Common myeloid progenitor, CD34-positive (primary cell): Measurements from ENCODE around the gene MTHFD2.

Experiments
- CTCF ChIA-PET: fragments of 350-600 bp; sonication (Branson Sonifier 250); formaldehyde crosslinking; loops from one replicate; lab custom pipeline; 2021; ENCODE audit warnings: antibody characterized with exemption; lab: Charles Lee
- POLR2A ChIA-PET: fragments of 350-600 bp; sonication (Branson Sonifier 250); formaldehyde crosslinking; loops from one replicate; lab custom pipeline; 2021; ENCODE audit warnings: antibody characterized with exemption; lab: Charles Lee
- DNase-seq, 3 donors: peaks; one replicate each; pipeline versions ENCODE4 v3.0.0 to v3.0.0-alpha.2; 2013
- H3K27ac ChIP-seq, 2 experiments: 1 replicate in 1 of 2; 2 replicates in 1 of 2; pipeline ENCODE4 v1.7.0; 2013; ENCODE audit warnings: inconsistent platforms in 2 of 2, low read length in 2 of 2, mild to moderate bottlenecking in 2 of 2, low read depth in 1 of 2, moderate library complexity in 1 of 2; ENCODE audit not compliant: severe bottlenecking in 2 of 2, insufficient read depth in 1 of 2, poor library complexity in 1 of 2
- H3K27me3 ChIP-seq, 5 experiments: replicated peaks in 2 of 5; 1 replicate in 3 of 5; 2 replicates in 2 of 5; pipeline versions ENCODE4 v1.6.1 to v1.7.0; 2013; ENCODE audit warnings: low read length in 4 of 5, mild to moderate bottlenecking in 2 of 5, moderate library complexity in 2 of 5, inconsistent platforms in 1 of 5; ENCODE audit not compliant: insufficient read depth in 5 of 5, control insufficient read depth in 4 of 5
- H3K36me3 ChIP-seq, 4 experiments: 1 replicate in 2 of 4; 2 replicates in 2 of 4; pipeline versions ENCODE4 v1.6.1 to v1.7.0; 2013; ENCODE audit warnings: low read length in 3 of 4, control low read depth in 1 of 4, mild to moderate bottlenecking in 1 of 4; ENCODE audit not compliant: control insufficient read depth in 4 of 4, insufficient read depth in 4 of 4
- H3K4me1 ChIP-seq, 4 experiments: 1 replicate in 3 of 4; 2 replicates in 1 of 4; pipeline versions ENCODE4 v1.6.1 to v1.7.1; 2013; ENCODE audit warnings: low read length in 3 of 4, mild to moderate bottlenecking in 3 of 4, control low read depth in 1 of 4, inconsistent platforms in 1 of 4, moderate library complexity in 1 of 4; ENCODE audit not compliant: control insufficient read depth in 4 of 4, insufficient read depth in 4 of 4; ENCODE audit errors: control extremely low read depth in 1 of 4
- H3K4me3 ChIP-seq, 7 experiments: 1 replicate in 4 of 7; 2 replicates in 3 of 7; pipeline versions ENCODE4 v1.5.1 to v1.7.0; 2013; ENCODE audit warnings: mild to moderate bottlenecking in 7 of 7, low read length in 6 of 7, moderate library complexity in 6 of 7, inconsistent platforms in 2 of 7, low read depth in 2 of 7, control low read depth in 1 of 7; ENCODE audit not compliant: insufficient read depth in 4 of 7, control insufficient read depth in 1 of 7; ENCODE audit errors: extremely low read depth in 1 of 7
- H3K9me3 ChIP-seq, 5 experiments: 1 replicate in 4 of 5; 2 replicates in 1 of 5; pipeline versions ENCODE4 v1.6.1 to v1.7.1; 2013; ENCODE audit warnings: low read length in 4 of 5, mild to moderate bottlenecking in 2 of 5, inconsistent platforms in 1 of 5, low read depth in 1 of 5, moderate library complexity in 1 of 5; ENCODE audit not compliant: control insufficient read depth in 4 of 5, insufficient read depth in 2 of 5; ENCODE audit errors: control extremely low read depth in 1 of 5
- WGBS: methylation state at CpG from one replicate; pipeline ENCODE4 v1.1.5; 2013; ENCODE audit not compliant: insufficient coverage; 5-methylcytosine and 5-hydroxymethylcytosine counted together

Gene MTHFD2

DNA sequence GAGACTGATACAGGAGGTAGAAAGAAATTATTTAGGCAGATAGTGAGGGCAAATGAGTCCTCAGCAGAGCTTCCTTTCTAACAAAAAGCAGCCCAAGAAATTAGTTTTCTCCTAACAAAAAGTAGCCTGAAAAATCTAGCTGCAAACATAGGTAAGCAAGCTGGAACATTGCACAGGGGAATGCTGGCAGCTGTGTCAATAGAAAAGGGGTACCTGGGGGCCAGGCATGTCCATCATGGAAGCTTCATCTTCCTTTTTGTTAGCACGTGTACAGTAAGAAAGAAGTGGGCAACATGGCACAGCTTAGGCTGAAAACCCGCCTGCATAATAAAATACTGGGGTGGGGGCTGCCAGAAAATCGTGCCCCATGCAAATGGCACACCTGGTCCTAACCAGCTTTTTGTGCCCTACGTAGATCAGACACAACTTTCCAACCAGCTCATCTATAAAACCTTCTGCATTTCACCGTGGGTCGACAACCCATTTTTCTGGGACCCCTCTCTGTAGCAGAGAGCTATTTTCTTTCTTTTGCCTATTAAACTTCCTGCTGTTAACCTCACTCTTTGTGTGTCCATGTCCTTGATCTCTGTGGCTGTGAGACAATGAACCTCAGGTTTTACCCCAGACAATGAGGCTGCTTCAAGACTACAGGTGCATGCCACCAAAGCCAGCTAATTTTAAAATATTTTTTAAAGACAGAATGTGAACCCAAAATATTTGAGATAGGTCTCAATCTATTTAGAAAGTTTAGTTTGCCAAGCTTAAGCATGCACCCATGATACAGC, 6.6 kb upstream of the MTHFD2 start:
- Histone ChIP-seq H3K27ac (no peak overlapping the region), H3K4me1 (peaks cover 0 to 10% (median under 1%) of the 10 kb centered on the region in 4 experiments), H3K4me3 (no peak overlapping the region), H3K36me3 (no peaks in the 10 kb centered on the region), H3K9me3 (no peaks in the 10 kb centered on the region), H3K27me3 (no peaks in the 10 kb centered on the region)
- CTCF ChIA-PET = interaction anchor here (0.6 to 1.7 kb wide), 7 partner anchors 8 to 1483 kb away, joined by 3 to 5 read pairs (median 3); partner anchors contain the start of gene MOB1A
- no peak for DNase-seq
- 91% methylated on average over 6 of the region's 6 CpGs for WGBS
- POLR2A ChIA-PET = interaction anchor here (0.5 kb wide), 1 partner anchor 1912 kb away, joined by 3 read pairs; no protein-coding TSS in a partner anchor

DNA sequence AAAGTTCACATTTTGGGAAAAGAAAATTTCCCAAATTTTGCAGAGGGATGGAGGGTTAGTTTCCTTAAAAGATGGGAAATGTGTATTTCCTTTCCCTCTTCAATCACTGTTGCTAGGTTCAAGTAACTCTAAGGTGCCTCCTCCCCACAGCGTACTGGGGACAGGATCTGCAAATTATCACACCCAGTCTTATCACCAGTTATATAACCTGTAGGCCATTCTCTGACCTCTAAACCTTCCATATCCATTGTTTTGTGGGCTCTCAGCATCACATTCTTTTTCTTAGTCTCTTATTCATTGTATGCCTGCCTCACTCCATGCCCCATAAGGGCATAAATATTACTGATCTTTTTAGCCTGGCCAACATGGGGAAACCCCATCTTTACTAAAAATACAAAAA, 3.6 kb upstream of the MTHFD2 start:
- ChIA-PET POLR2A (no interaction called here), CTCF (no interaction called here)
- Histone ChIP-seq H3K36me3 (peaks cover 0 to under 1% (median 0%) of the 10 kb centered on the region in 4 experiments), H3K9me3 (no peaks in the 10 kb centered on the region), H3K27ac (no peak overlapping the region), H3K27me3 (no peaks in the 10 kb centered on the region), H3K4me1 (peaks cover 0 to 15% (median 10%) of the 10 kb centered on the region in 4 experiments), H3K4me3 (no peak overlapping the region)
- WGBS = 100% methylated on average over 1 of the region's 1 CpG
- DNase-seq = no peak

DNA sequence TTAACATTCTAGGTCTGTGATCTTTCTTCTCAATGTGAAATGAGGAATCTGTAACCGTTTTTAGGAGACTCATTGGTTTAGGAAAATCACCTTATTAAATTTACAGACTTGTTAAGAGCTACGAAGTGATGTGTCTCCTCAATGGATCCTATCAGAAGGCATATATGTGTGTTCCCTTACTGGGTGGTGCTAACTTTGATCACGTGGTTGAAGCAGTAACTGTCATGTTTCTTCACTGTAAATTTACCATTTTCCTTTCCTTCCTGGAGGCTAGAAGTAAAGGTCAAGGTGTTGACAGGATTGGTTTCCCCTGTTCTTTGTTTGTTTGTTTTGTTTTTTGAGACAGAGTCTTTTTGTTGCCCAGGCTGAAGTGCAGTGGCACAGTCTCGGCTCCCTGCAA, 1.4 kb upstream of the MTHFD2 start:
- 93% methylated on average over 3 of the region's 4 CpGs for WGBS
- H3K27me3 ChIP-seq = no peaks in the 10 kb centered on the region
- no peak for DNase-seq
- ChIA-PET CTCF (interaction anchor here (1.0 to 1.9 kb wide), 8 partner anchors 9 to 243 kb away, joined by 3 to 5 read pairs (median 4); partner anchors contain the start of gene MOB1A), POLR2A (no interaction called here)
- peaks cover 0 to 35% (median 21%) of the 10 kb centered on the region in 4 experiments for H3K4me1 ChIP-seq
- peaks cover 0 to 8% (median 0%) of the 10 kb centered on the region in 4 experiments for H3K36me3 ChIP-seq
- H3K4me3 ChIP-seq = no peak overlapping the region
- no peaks in the 10 kb centered on the region for H3K9me3 ChIP-seq
- H3K27ac ChIP-seq = no peak overlapping the region

DNA sequence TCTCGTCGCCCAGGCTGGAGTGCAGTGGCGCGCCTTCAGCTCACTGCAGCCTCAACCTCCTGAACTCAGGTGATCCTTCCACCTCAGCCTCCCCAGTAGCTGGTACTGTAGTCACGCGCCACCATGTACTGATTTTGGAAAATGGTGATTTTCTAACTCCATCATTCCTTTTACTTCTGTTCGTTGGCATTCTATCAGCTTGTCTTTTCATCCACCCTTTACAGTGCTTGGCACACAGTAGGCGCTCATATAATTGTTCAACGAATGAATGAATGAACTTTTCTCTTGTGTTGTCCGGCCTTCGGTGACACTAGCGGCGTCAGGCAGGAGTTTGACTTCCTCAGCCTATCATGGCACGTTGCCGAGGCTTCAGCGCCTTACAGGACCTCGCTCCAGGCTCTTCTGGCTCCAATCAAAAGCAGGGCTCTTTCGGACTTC, 373 bp upstream of the MTHFD2 start:
- Histone ChIP-seq H3K4me1 (peaks cover 0 to 35% (median 21%) of the 10 kb centered on the region in 4 experiments), H3K36me3 (peaks cover 0 to 8% (median 0%) of the 10 kb centered on the region in 4 experiments), H3K9me3 (no peaks in the 10 kb centered on the region), H3K4me3 (peak overlapping the region in 5 of 7 experiments; percentile 21 to 96 (median 87)), H3K27me3 (no peaks in the 10 kb centered on the region), H3K27ac (peak overlapping the region in 1 of 2 experiments; percentile 94)
- ChIA-PET CTCF (interaction anchor here (0.7 to 4.2 kb wide), 7 partner anchors 18 to 127 kb away, joined by 3 to 39 read pairs (median 3); partner anchors contain the start of gene MOB1A), POLR2A (interaction anchor here (0.7 to 2.1 kb wide), 3 partner anchors 11 to 20 kb away, joined by 3 to 12 read pairs (median 8); partner anchors contain the start of gene MOB1A)
- WGBS = 33% methylated on average over 15 of the region's 18 CpGs
- no peak for DNase-seq

DNA sequence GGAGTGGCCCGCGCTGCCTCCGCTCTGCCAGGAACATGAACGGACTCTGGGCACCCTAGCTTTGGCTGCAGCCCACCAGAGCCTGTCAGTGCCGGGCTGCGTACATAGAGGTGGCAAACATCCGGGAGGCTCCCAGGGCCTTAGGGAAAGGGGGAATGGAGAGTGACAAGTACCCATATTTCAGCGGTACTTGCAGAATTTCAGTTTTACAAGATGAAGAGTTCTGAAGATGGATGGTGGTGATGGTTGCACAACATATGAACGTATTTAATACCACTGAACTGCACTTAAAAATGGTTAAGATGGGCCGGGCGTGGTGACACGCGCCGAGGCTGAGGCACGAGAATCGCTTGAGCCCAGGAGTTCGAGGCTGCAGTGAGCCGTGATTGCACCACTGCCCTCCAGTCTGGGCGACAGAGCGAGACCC, 873 bp downstream of the MTHFD2 start:
- peaks cover 0 to 12% (median 1%) of the 10 kb centered on the region in 4 experiments for H3K36me3 ChIP-seq
- peaks cover 0 to 35% (median 21%) of the 10 kb centered on the region in 4 experiments for H3K4me1 ChIP-seq
- POLR2A ChIA-PET = interaction anchor here (0.8 to 2.1 kb wide), 3 partner anchors 18 to 80 kb away, joined by 3 to 12 read pairs (median 8); partner anchors contain the start of gene MOB1A
- no peaks in the 10 kb centered on the region for H3K9me3 ChIP-seq
- DNase-seq = no peak
- peak overlapping the region; percentile 33 to 94 for H3K27ac ChIP-seq
- CTCF ChIA-PET = interaction anchor here (0.7 to 4.2 kb wide), 10 partner anchors 8 to 51 kb away, joined by 3 to 39 read pairs (median 4); partner anchors contain the start of gene MOB1A
- 3% methylated on average over 14 of the region's 20 CpGs for WGBS
- no peaks in the 10 kb centered on the region for H3K27me3 ChIP-seq
- peak overlapping the region; percentile 49 to 96 (median 79) for H3K4me3 ChIP-seq

DNA sequence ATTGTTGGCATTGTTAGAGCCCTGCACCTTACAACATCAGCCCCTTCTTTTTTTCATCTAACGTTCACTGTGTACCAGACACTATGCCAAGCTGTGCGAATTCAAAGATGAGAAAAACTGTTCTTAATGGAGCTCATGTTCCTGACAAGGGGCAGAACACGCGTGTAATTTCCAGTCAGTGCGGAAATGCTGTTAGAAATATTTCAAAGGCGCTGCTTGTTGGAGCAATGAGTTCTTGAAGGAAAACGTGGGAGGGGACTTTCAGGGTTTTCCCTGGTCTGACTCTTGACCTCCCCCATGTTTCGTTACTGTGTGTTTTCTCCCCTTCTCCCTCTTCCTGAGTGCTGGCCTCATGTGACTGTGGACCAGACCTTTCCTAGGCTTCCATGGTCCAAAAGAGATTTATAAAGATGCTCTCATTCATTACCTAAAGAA, 1.5 kb downstream of the MTHFD2 start:
- no peak for DNase-seq
- Histone ChIP-seq H3K4me1 (peaks cover 0 to 38% (median 23%) of the 10 kb centered on the region in 4 experiments), H3K4me3 (peak overlapping the region in 6 of 7 experiments; percentile 69 to 96 (median 83)), H3K36me3 (peaks cover 0 to 15% (median 4%) of the 10 kb centered on the region in 4 experiments), H3K27me3 (no peaks in the 10 kb centered on the region), H3K9me3 (no peaks in the 10 kb centered on the region), H3K27ac (peak overlapping the region in 1 of 2 experiments; percentile 94)
- POLR2A ChIA-PET = interaction anchor here (0.8 kb wide), 1 partner anchor 80 kb away, joined by 3 read pairs; no protein-coding TSS in a partner anchor
- 84% methylated on average over 8 of the region's 8 CpGs for WGBS
- CTCF ChIA-PET = interaction anchor here (0.7 to 4.2 kb wide), 7 partner anchors 8 to 50 kb away, joined by 3 to 39 read pairs (median 4); partner anchors contain the start of gene MOB1A
